Activated CD4-positive, CD25-positive, alpha-beta regulatory T cell treated with anti-CD3 and anti-CD28 coated beads, Interleukin-2, amount 50 U/mL, for 16 hours (primary cell): ENCODE results near the gene LZTS2.

Source experiments
- DNase-seq: peaks from one replicate; pipeline ENCODE4 v3.0.0-alpha.2; 2020; ENCODE audit warnings: low read depth, low spot score

LZTS2 gene

GRCh38 chr10:101012525-101013364 is 13.1 kb downstream of the LZTS2 start:
- peak; percentile 69 for DNase-seq

- DNase-seq = no peak
These were observed 13.8 kb downstream of the LZTS2 start for GRCh38 chr10:101013365-101013825.

GRCh38 chr10:101014230-101014884 is 14.7 kb downstream of the LZTS2 start:
- DNase-seq = no peak

- no peak for DNase-seq
These were observed 15.5 kb downstream of the LZTS2 start for GRCh38 chr10:101014966-101015581.

DNA sequence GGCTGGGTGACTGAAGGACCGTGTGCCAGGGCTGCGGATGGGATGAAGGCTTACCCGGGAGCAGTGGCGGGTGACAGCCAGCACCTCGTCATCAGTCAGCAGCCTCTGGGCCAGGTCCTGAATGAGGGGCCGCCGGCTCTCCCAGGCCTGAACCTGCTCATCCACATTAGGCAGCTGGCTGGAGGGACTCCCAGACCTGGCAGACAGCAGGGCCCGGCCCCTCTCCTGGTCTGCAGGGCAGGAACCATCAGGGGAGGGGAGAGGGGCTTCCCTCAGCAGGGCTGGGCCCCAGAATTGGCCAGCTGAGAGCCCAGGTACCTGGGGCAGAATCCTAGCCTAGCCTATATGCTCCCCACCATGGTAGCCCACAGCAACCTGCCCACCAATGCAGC is 16.0 kb downstream of the LZTS2 start:
- no peak for DNase-seq

DNA sequence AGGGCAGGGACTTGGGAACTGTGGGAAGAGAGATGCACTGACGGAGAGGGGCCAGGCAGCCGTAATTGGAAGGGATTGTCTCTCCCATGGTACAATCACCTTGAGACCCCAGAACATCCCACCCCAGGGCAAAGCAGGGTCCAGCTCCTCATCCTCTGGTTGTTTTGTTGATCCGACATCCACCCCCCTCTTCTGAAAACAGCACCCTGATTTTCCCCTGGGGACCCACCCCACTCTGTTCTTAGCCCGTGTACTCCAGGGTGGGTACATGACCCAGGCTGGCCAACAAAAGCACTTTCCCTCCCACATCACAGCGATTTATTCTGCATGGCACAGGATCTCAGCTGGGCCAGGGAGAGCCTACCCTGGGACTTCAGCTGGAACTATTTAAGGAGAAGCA is 17.2 kb downstream of the LZTS2 start:
- DNase-seq = no peak

- DNase-seq = no peak
These were observed 18.6 kb downstream of the LZTS2 start for GRCh38 chr10:101018118-101018599.

DNA sequence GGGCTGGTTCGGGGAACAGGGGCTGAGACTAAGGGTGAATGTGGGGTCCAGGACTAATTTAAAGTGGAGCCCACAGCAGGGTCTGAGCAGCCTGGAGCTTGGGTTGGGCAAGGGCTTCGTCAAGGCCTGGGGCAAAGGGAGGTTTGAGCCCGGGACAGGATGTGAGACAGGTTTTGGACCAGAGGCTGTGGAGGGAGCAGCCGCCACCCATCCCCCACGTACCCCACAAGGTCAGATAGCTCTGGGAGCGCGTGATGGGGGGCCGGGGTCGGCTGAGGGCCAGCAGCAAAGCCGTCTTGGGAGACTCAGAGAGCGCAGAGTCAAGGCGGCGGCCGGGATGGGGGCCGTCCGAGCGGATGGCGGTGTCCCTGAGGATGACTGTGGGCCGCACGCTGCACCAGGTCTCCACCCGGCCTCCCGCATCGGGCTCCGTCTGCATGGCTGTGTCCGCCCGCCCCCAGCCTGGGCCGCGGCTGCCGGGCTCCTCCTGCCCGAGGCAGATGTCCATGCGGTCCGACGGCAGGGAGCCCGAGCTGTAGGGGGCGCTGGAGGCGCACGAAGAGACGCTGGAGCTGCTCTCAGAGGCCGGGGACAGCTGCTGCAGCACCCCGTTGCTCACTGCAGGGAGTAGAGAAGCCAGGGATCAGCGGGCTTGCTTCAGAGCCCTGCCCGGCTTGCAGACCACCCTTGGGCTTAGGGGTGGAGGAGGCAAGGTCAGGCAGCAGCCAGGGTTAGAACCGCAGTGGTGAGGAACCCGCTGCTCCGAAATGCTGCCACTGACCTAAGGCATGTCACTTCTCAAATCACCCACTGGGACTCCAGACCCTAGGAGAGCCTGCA is 19.2 kb downstream of the LZTS2 start:
- DNase-seq = no peak

DNA sequence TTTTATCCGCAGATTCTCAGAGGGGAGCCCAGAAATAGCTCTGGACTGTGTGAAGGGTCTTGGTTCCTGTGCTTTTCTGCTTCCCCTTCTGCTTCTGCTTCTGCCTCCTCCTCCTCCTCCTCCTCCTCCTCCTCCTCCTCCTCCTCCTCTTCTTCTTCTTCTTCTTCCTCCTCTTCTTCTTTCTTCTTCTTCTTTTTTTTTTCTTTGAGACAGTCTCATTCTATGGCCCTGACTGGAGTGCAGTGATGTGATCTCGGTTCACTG is 19.8 kb downstream of the LZTS2 start:
- no peak for DNase-seq

DNA sequence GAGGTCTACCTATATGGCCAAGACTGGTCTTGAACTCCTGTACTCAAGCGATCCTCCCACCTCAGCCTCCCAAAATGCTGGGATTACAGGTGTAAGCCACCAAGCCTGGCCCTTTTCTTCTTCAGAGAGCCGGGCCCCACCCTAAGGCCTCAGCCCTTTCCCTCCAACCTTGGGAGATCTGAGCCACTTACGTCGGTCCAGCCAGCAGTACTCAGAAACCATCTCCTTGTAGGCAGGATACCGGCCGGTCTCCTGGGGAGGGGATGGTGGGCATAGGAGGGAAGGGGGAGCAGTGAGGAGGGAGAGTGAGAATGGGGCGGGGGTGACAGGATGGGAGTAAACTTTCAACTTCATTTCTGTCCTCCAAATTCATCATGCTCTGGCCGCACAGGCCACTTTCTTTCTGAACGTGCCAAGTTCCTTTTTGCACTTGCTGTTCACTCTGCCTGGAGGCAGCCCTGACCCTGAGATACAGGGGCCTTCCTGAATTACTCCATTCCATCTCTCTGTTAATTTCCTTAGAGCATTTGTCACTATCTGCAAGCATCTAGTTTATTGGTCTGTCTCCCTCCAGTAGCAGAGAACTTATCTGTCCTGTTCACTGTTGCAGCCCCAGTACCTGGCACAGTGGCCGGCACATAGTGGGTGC is 20.9 kb downstream of the LZTS2 start:
- no peak for DNase-seq

- no peak for DNase-seq
These were observed 21.6 kb downstream of the LZTS2 start for GRCh38 chr10:101021239-101021638.

- no peak for DNase-seq
These were observed 22.2 kb downstream of the LZTS2 start for GRCh38 chr10:101021692-101022251.

- no peak for DNase-seq
These were observed 23.5 kb downstream of the LZTS2 start for GRCh38 chr10:101022967-101023705.

DNA sequence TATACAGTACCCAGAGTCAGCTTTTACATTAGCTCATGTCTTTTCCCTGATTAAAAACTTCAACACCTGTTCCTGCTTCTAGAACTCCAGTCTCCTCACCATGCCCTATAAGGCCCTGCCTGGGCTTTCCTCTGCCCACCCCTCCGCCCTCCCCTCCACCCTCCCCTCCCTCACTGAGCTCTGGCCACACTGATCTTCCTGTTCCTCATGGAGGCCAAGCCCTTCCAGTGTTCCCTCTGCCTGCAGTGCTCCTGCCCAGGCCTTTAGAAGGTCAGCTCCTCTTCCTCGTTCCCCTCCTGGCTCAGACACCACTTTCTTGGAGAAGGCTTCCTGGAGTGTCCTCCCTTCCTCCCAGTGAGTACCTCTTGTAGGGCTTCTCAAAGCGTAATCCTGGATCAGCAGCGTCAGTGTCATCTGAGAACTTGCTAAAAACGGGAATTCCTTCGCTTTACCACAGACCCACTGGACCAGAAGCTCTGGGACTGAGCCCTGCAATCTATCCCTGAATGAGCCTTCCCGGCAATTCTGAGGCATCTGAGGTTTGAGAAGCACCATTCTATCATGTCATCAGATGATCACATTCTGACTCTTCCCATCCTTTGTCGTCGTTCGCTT is 27.6 kb downstream of the LZTS2 start:
- no peak for DNase-seq

GRCh38 chr10:101028446-101029337 is 29.1 kb downstream of the LZTS2 start:
- DNase-seq = no peak

DNA sequence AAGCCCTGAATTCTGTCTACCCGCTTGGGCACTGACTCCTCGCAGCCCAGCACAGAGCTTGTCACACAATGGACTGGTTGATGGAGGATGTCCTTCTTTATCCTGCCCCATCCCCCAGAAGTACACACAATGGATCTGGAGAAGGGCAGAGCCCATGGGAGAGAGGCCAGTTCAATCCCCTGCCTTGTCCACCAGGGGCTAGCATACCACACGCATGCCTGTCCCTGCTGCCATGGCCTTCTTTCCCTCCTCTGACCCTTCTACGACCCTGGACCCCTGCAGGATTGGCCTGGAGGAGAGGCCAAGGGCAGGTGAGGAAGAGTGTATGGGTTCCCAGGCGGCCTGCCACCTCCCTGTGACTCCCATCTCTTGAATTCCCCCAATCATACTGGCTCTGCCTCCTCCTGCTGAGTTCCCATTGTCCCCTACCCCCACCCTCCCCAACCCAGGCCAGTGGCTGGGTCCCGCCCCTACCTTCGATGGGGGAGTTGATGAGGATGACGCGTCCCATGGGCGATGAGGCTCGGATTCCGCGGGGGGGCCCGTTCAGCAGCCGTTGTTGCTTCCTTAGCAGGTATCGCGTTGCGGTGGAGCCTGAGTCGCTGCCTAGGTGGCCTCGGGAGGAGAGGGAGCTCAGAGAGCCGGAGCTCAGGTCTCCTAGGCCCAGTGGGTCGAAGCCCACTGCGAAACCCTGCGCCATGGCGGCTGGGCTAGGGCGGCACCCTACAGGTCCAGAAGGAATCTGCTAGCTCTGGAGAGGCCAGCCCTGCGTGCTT is 30.1 kb downstream of the LZTS2 start:
- no peak for DNase-seq

GRCh38 chr10:101030496-101031127 is 31.0 kb downstream of the LZTS2 start:
- DNase-seq = no peak
